MCF 10A (cell line): ENCODE measurements around the gene TBC1D9. TPM values are rescaled to one million over a fixed set of nuclear protein-coding genes. Genes with fewer than 3 reads are reported as not detected.

Experiments used
- BruUV-seq: library from RNA; stranded (reverse); fragments of 400-500 nt; replicated peaks from 2 replicates; lab custom pipeline; 2021; lab: Mats Ljungman, UMichigan
- CTCF ChIA-PET: fragments of 300-600 bp; sonication (Branson Sonifier 250); formaldehyde crosslinking; extraction: SDS; loops from one replicate; lab custom pipeline; 2021; ENCODE audit warnings: antibody characterized with exemption, inconsistent platforms; lab: Yijun Ruan, JAX
- POLR2A ChIA-PET: fragments of 300-600, 350-650 bp; sonication (Branson Sonifier 250); formaldehyde crosslinking; extraction: SDS; loops from one replicate; lab custom pipeline; 2020; ENCODE audit warnings: antibody characterized with exemption, inconsistent platforms; lab: Yijun Ruan, JAX
- DNase-seq: peaks from one replicate; pipeline ENCODE4 v3.0.0-alpha.2; 2018; ENCODE audit not compliant: unreplicated experiment
- H3K27ac Mint-ChIP-seq: one replicate; pipeline ENCODE4 v1.8.0; 2022; ENCODE audit warnings: mild to moderate bottlenecking, low read depth, mixed read lengths; ENCODE audit not compliant: unreplicated experiment
- H3K27me3 Mint-ChIP-seq: one replicate; pipeline ENCODE4 v1.8.0; 2022; ENCODE audit warnings: mixed read lengths; ENCODE audit not compliant: insufficient read depth, unreplicated experiment
- H3K36me3 Mint-ChIP-seq: one replicate; pipeline ENCODE4 v1.8.0; 2022; ENCODE audit warnings: mild to moderate bottlenecking, moderate library complexity, mixed read lengths; ENCODE audit not compliant: insufficient read depth, unreplicated experiment
- H3K4me1 Mint-ChIP-seq: one replicate; pipeline ENCODE4 v1.8.0; 2022; ENCODE audit warnings: mixed read lengths; ENCODE audit not compliant: insufficient read depth, unreplicated experiment
- H3K4me3 Mint-ChIP-seq: one replicate; pipeline ENCODE4 v1.8.0; 2022; ENCODE audit warnings: mild to moderate bottlenecking, moderate library complexity, mixed read lengths; ENCODE audit not compliant: unreplicated experiment
- H3K9me3 Mint-ChIP-seq: one replicate; pipeline ENCODE4 v1.8.0; 2022; ENCODE audit warnings: mixed read lengths; ENCODE audit not compliant: unreplicated experiment
- intact Hi-C: fragments of 100-400 bp; cut with micrococcal nuclease; formaldehyde crosslinking; loops from 2 replicates; pipeline ENCODE4 v1.14.1; 2022
- total RNA-seq: library from RNA; stranded (reverse); gene quantifications from 2 replicates; pipeline ENCODE4 v1.2.3, GENCODE V29; 2022
- TF ChIP-seq, protein P1 (sequence below): fragments of 200-600 bp; IDR thresholded peaks from one replicate; pipeline ENCODE4 v1.8.0; 2022; ENCODE audit warnings: antibody characterized with exemption, mild to moderate bottlenecking; ENCODE audit not compliant: unreplicated experiment

Gene TBC1D9
- total RNA-seq, 1 experiment from 2014 or later, result 17.4 TPM

DNA sequence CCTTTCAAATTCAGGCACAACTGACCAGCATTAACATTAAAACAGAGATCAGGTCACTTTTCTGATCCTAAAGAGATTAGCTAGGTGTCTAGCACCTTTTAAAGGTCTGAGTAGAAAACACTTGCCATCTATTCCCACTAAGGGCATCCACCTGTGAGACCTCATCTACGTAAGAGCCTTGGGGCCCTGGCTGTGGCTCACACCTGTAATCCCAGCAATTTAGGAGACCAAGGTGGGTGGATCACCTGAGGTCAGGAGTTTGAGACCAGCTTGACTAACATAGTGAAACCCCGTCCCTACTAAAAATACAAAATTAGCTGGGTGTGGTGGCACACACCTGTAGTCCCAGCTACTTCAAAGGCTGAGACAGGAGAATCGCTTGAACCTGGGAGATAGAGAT is 11.8 kb downstream of the TBC1D9 start:
- no peak for DNase-seq
- TF ChIP-seq, protein P1, sequence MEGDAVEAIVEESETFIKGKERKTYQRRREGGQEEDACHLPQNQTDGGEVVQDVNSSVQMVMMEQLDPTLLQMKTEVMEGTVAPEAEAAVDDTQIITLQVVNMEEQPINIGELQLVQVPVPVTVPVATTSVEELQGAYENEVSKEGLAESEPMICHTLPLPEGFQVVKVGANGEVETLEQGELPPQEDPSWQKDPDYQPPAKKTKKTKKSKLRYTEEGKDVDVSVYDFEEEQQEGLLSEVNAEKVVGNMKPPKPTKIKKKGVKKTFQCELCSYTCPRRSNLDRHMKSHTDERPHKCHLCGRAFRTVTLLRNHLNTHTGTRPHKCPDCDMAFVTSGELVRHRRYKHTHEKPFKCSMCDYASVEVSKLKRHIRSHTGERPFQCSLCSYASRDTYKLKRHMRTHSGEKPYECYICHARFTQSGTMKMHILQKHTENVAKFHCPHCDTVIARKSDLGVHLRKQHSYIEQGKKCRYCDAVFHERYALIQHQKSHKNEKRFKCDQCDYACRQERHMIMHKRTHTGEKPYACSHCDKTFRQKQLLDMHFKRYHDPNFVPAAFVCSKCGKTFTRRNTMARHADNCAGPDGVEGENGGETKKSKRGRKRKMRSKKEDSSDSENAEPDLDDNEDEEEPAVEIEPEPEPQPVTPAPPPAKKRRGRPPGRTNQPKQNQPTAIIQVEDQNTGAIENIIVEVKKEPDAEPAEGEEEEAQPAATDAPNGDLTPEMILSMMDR, result no peak
- CTCF ChIA-PET, result interaction anchor here (0.7 kb wide), 2 partner anchors 56 to 574 kb away, joined by 3 to 6 read pairs; no protein-coding TSS in a partner anchor
- BruUV-seq, result no TSS peak
- Mint-ChIP-seq H3K9me3 (peaks cover 12% of the 10 kb centered on the region), H3K27me3 (no peaks in the 10 kb centered on the region), H3K4me1 (peaks cover 35% of the 10 kb centered on the region), H3K27ac (no peak overlapping the region), H3K4me3 (no peak overlapping the region), H3K36me3 (no peaks in the 10 kb centered on the region)
- intact Hi-C loops, result no loop called here
- POLR2A ChIA-PET, result interaction anchor here (4.4 to 4.5 kb wide), 2 partner anchors 9 to 12 kb away, joined by 19 to 24 read pairs; partner anchors contain the start of gene TBC1D9

DNA sequence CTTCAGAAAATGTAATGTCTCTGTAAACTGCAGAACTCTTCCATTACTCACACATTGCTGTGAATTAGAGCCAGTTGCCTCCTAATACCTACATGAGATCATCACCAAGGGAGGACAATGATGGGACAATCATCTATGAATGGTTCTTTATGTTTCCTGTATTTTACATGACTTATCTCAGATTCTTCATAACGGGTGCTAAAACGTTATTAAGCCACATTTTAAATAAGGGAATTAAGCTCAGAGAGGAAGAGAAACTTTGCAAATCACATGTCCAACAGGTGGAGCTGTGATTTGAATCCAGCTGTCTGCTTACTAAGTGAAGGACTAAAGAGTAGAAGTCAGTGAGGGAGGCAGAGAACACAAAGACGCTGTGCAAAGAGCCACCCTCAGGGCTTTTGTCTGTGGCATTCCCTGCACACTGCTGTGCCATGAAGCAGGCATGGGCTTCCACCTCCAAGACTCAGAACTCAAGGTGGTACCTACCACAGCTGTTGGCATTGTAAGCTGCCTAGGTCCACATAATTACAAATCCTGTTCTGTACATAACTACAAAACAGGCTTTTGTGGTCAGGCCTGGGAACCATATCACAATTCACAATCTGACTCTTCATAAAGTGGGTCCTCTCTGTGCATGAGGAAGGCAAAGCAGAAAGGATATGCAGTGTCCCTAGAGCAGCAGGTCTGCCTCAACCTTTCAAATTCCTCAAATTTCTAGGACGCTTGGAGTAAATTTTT is 12.8 kb downstream of the TBC1D9 start:
- CTCF ChIA-PET, result interaction anchor here (0.6 to 1.1 kb wide), 6 partner anchors 10 to 116 kb away, joined by 3 to 9 read pairs (median 3); no protein-coding TSS in a partner anchor
- no TSS peak for BruUV-seq
- no peaks in the 10 kb centered on the region for H3K36me3 Mint-ChIP-seq
- TF ChIP-seq, protein P1, result peak; percentile 27
- H3K9me3 Mint-ChIP-seq, result peaks cover 6% of the 10 kb centered on the region
- POLR2A ChIA-PET, result interaction anchor here (1.0 to 4.5 kb wide), 3 partner anchors 10 to 15 kb away, joined by 3 to 24 read pairs (median 19); partner anchors contain the start of gene TBC1D9
- H3K27me3 Mint-ChIP-seq, result no peaks in the 10 kb centered on the region
- H3K27ac Mint-ChIP-seq, result peak overlapping the region; percentile 96
- H3K4me1 Mint-ChIP-seq, result peaks cover 35% of the 10 kb centered on the region
- peak overlapping the region; percentile 58 for H3K4me3 Mint-ChIP-seq
- DNase-seq, result peak; percentile 41
- intact Hi-C loops, result loop anchor here (2.0 kb wide), 1 partner anchor 107 kb away; no protein-coding TSS in a partner anchor

DNA sequence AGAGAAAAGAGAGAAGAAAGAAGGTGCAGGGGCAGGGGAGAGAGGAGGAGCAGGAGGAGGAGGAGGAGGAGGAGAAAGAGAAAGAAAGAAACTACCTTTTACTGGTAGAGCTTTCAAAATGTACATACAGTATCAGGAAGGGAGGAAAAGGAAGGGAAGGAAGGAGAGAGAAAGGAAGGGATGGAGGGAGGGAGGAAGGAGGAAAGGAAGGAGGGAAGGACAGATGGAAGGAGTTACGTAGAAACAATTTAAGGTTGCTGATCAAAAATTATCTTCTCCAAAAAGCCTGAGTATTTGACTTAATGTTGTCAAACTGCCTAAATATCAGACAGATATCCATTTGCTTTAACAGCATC is 13.4 kb downstream of the TBC1D9 start:
- Mint-ChIP-seq H3K27me3 (no peaks in the 10 kb centered on the region), H3K27ac (peak overlapping the region; percentile 96), H3K36me3 (no peaks in the 10 kb centered on the region), H3K4me1 (peaks cover 35% of the 10 kb centered on the region), H3K4me3 (peak overlapping the region; percentile 58), H3K9me3 (peaks cover under 1% of the 10 kb centered on the region)
- TF ChIP-seq, protein P1, result no peak
- intact Hi-C loops, result loop anchor here (2.0 kb wide), 1 partner anchor 108 kb away; no protein-coding TSS in a partner anchor
- no peak for DNase-seq
- BruUV-seq, result no TSS peak
- ChIA-PET POLR2A (interaction anchor here (0.6 to 4.5 kb wide), 3 partner anchors 11 to 75 kb away, joined by 3 to 24 read pairs (median 19); partner anchors contain the start of gene TBC1D9), CTCF (interaction anchor here (0.6 to 1.1 kb wide), 4 partner anchors 10 to 130 kb away, joined by 3 to 9 read pairs (median 3); no protein-coding TSS in a partner anchor)
